HG03460 (cell line): Measurements from ENCODE around the gene LPIN2.
"Not testable (repeated sequence)": the region's sequence is repeated elsewhere in the genome, so short reads cannot be mapped to it uniquely, and the experiment has no call there.

Experiments
- ATAC-seq: cut with Tn5 transposase; IDR thresholded peaks from one replicate; pipeline ENCODE4 v1.9.1; 2021; ENCODE audit not compliant: unreplicated experiment

LPIN2 gene, protein sequence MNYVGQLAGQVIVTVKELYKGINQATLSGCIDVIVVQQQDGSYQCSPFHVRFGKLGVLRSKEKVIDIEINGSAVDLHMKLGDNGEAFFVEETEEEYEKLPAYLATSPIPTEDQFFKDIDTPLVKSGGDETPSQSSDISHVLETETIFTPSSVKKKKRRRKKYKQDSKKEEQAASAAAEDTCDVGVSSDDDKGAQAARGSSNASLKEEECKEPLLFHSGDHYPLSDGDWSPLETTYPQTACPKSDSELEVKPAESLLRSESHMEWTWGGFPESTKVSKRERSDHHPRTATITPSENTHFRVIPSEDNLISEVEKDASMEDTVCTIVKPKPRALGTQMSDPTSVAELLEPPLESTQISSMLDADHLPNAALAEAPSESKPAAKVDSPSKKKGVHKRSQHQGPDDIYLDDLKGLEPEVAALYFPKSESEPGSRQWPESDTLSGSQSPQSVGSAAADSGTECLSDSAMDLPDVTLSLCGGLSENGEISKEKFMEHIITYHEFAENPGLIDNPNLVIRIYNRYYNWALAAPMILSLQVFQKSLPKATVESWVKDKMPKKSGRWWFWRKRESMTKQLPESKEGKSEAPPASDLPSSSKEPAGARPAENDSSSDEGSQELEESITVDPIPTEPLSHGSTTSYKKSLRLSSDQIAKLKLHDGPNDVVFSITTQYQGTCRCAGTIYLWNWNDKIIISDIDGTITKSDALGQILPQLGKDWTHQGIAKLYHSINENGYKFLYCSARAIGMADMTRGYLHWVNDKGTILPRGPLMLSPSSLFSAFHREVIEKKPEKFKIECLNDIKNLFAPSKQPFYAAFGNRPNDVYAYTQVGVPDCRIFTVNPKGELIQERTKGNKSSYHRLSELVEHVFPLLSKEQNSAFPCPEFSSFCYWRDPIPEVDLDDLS

GRCh38 chr18:3013024-3013804 is at the start of gene LPIN2:
Gene LPIN2, minus strand, starts transcription at chr18:3013144. Its CDS starts 52,304 bp downstream, at chr18:2960840.
- ATAC-seq, result peak; percentile 82

- peak; percentile 41 for ATAC-seq
Observed at GRCh38 chr18:3061581-3062312, 48.8 kb upstream of the LPIN2 start.

GRCh38 chr18:3060667-3061580 is 48.0 kb upstream of the LPIN2 start:
- no peak for ATAC-seq

- ATAC-seq, result no peak
Observed at GRCh38 chr18:3059272-3059671, 46.3 kb upstream of the LPIN2 start.

GRCh38 chr18:3058328-3059191 is 45.6 kb upstream of the LPIN2 start:
- no peak for ATAC-seq

- ATAC-seq, result no peak
Observed at GRCh38 chr18:3057526-3057925, 44.6 kb upstream of the LPIN2 start.

- no peak for ATAC-seq
Observed at GRCh38 chr18:3056311-3056710, 43.4 kb upstream of the LPIN2 start.

- no peak for ATAC-seq
Observed at GRCh38 chr18:3055816-3056215, 42.9 kb upstream of the LPIN2 start.

GRCh38 chr18:3055186-3055728 is 42.3 kb upstream of the LPIN2 start:
- ATAC-seq, result no peak

- ATAC-seq, result no peak
Observed at GRCh38 chr18:3054780-3055179, 41.8 kb upstream of the LPIN2 start.

GRCh38 chr18:3054214-3054613 is 41.3 kb upstream of the LPIN2 start:
- ATAC-seq, result no peak

DNA sequence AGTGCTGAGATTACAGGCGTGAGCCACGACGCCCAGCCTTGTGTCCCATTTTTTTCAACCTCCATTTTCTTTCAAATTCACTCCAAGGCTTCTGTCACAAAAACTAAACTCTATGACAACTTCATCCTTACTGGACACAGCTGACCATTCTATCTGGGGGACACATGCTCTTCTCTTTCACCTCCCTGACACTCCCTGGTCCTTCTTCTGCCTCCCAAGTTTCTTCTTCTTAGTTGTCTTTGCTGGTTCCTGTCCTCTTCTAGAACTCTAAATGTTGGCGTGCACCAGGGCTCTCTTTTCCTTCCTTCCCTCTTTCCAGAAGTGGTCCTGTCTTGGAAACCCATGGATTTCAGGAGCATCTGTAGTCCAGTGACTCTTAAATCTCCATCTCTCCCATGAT is 40.1 kb upstream of the LPIN2 start:
- ATAC-seq, result no peak

- ATAC-seq, result no peak
Observed at GRCh38 chr18:3052411-3052758, 39.4 kb upstream of the LPIN2 start.

DNA sequence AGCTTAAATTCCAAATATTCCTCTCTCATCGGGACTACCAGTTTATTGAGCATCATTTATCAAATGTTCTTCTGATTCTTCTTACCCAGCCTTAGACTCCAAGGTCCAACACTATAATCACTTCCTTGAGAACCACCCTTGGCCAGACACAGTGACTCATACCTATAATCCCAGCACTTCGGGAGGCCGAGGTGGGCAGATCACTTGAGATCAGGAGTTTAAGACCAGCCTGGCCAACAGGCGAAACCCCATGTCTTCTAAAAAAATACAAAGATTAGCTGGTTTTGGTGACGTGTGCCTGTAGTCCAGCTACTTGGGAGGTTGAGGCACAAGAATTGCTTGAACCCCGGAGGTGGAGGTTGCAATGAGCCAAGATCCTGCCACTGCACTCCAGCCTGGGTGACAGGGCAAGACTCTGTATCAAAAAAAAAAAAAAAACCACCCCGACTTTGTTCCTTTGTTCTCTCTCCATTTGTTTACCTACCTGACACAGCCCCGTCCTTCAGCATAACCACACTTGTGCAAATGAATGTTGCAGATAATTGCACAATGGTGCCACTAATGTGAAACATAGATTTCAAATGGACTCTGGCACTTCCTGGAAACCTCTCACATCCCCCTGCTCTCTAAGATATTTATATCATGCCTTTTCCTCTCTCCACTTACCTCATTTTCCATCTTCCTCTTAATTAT is 38.9 kb upstream of the LPIN2 start:
- no peak for ATAC-seq

GRCh38 chr18:3049897-3050454 is 37.0 kb upstream of the LPIN2 start:
- ATAC-seq, result not testable (repeated sequence)

DNA sequence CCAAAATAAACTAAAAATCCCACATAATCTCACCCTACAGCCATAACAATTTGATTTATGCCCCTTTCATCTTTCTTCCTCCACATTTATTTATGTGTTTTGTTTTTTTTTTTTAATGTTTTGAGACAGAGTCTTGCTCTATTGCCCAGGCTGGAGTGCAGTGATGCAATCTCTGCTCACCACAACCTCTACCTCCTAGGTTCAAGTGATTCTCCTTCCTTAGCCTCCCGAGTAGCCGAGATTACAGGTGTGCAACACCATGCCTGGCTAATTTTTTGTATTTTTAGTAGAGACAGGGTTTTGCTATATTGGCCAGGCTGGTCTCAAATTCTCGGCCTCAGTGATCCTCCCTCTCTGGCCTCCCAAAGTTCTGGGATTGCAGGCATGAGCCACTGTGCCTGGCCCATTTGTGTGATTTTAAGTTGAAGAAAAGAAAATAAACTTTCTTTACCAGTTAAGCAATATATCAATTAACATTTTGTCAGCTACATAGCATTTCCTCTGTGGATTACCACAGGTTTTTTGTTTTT is 35.9 kb upstream of the LPIN2 start:
- ATAC-seq, result no peak

GRCh38 chr18:3048121-3048520 is 35.2 kb upstream of the LPIN2 start:
- no peak for ATAC-seq
